ENCODE measurements around the gene TSPEAR. TPM values are rescaled to one million over a fixed set of nuclear protein-coding genes. Genes with fewer than 3 reads are reported as not detected.

TSPEAR gene
- polyA plus RNA-seq, 1 of the 3 experiments (the other 2 are of a cell fraction) = 0.08 TPM

DNA sequence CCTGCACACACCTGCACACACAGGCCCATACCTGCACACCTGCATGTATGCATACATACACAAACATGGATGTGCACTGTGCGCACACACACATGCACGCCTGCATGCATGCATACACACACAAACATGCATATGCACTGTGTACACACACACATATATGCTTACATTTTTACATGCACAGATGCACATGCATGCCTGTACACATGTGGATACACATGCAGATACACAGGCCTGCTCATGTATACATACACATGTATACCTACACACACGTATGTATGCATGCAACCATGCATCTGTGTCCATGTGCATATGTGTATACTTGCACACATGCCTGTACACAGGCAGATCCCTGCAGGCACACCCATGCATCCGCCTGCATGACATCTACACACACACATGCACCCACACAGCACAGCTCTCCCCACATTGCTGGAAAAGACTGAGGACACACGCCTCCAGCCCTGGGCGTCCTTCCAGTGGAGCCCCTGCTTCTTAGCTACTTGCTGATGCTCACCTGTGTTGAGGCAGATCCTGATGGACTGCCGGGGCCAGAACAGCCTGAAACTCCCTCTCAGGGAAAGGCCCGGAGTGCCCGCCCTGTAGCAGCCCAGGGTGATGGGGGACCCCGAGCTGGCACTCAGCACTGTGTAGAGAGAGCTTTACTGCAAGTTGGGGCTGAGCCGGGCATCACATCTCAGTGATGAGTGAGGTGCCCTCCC is 200.0 kb downstream of the TSPEAR start (continued):
- TF ChIP-seq, protein P1, sequence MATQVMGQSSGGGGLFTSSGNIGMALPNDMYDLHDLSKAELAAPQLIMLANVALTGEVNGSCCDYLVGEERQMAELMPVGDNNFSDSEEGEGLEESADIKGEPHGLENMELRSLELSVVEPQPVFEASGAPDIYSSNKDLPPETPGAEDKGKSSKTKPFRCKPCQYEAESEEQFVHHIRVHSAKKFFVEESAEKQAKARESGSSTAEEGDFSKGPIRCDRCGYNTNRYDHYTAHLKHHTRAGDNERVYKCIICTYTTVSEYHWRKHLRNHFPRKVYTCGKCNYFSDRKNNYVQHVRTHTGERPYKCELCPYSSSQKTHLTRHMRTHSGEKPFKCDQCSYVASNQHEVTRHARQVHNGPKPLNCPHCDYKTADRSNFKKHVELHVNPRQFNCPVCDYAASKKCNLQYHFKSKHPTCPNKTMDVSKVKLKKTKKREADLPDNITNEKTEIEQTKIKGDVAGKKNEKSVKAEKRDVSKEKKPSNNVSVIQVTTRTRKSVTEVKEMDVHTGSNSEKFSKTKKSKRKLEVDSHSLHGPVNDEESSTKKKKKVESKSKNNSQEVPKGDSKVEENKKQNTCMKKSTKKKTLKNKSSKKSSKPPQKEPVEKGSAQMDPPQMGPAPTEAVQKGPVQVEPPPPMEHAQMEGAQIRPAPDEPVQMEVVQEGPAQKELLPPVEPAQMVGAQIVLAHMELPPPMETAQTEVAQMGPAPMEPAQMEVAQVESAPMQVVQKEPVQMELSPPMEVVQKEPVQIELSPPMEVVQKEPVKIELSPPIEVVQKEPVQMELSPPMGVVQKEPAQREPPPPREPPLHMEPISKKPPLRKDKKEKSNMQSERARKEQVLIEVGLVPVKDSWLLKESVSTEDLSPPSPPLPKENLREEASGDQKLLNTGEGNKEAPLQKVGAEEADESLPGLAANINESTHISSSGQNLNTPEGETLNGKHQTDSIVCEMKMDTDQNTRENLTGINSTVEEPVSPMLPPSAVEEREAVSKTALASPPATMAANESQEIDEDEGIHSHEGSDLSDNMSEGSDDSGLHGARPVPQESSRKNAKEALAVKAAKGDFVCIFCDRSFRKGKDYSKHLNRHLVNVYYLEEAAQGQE (IDR thresholded peaks at IDR 0.05; ENCODE audit: low read depth, low read length) = no peak
- TF ChIP-seq SIN3A (IDR thresholded peaks at IDR 0.05; ENCODE audit: borderline replicate concordance, low read depth, low read length) (no peak), GATA2 (CRISPR knock-in tag; IDR thresholded peaks at IDR 0.05) (no peak), EZH2phosphoT487 (IDR thresholded peaks at IDR 0.05; ENCODE audit: borderline replicate concordance, low read depth) (no peak)

DNA sequence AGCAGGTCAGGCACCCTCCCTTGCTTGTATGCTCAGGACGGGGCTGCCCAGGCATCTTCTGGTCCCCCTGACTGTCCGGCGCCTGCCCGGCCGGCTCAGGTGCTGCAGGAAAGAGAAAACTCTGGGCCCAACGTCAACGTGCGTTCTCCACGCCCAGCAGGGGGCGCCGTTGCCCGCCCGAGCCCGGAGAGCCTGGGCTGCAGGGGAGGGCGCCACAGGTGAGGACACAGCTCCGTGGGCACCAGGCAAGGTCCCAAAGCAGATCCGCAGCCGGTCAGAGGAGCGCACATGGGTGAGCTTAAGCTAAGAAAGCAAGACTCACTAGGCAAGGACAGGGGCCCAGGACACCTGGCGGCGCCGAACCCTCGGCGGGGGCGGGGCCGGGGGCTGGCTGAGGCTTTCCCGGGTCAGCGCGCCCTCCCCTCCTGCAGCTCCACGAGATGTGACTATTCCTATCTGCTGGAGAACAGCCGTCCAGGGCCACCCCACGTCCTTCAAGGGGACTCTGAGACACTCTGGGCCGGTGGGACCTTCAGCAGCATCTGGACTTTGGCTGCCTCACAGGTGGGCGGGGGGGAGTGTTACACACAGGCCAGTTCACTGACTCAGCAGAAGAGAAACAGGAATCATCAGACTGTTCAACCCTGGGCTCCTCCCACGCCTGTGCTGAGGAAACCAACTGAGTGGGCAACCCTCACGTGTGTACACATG is 200.7 kb downstream of the TSPEAR start:
- H4K20me1 ChIP-seq (ENCODE audit: insufficient read depth) = no peaks in the 10 kb centered on the region
- H3F3A ChIP-seq (replicated peaks; ENCODE audit: insufficient read depth) = no peaks in the 10 kb centered on the region
- H3K36me3 ChIP-seq (replicated peaks in 1 of 2; ENCODE audit: control insufficient read depth in 1 of 2, insufficient read depth in 2 of 2, low read length in 1 of 2) = no peaks in the 10 kb centered on the region
- no peaks in the 10 kb centered on the region for H3K79me2 ChIP-seq (ENCODE audit: insufficient read depth)
- ChIA-PET CTCF (interaction anchor here (0.6 to 3.4 kb wide), 18 partner anchors 8 to 290 kb away, joined by 3 to 31 read pairs (median 4); partner anchors contain the start of genes KRTAP10-12 and UBE2G2), POLR2A (no interaction called here)
- H3K27ac ChIP-seq (ENCODE audit: low read depth in 2 of 2, low read length in 1 of 2) = no peak overlapping the region
- no peak overlapping the region for H2AFZ ChIP-seq (ENCODE audit: low read depth)
- H3K9me3 ChIP-seq = no peaks in the 10 kb centered on the region
- peak overlapping the region in 1 of 2 experiments; percentile 41; a peak in 1 of 4 replicates for H3K4me3 ChIP-seq (ENCODE audit: low read depth in 2 of 2, low read length in 1 of 2)
- H3K27me3 ChIP-seq (ENCODE audit: insufficient read depth) = 0 out of 2 replicates have a peak, but pooled peaks cover 9% of the 10 kb centered on the region
- no peaks in the 10 kb centered on the region; a peak in 1 of 4 replicates for H3K4me1 ChIP-seq (ENCODE audit: control insufficient read depth in 1 of 2, insufficient read depth in 2 of 2, low read depth in 1 of 2, low read length in 1 of 2)
- no peak overlapping the region for H3K9ac ChIP-seq
- H3K9me2 ChIP-seq = no peaks in the 10 kb centered on the region
- TF ChIP-seq EZH2phosphoT487 (IDR thresholded peaks at IDR 0.05; ENCODE audit: borderline replicate concordance, low read depth) (no peak), JUND (IDR thresholded peaks at IDR 0.05) (no peak), RAD21 (IDR thresholded peaks at IDR 0.05; ENCODE audit: low read length) (peak; percentile 60), GABPA (IDR thresholded peaks at IDR 0.05; ENCODE audit: low read depth) (no peak), SMC3 (IDR thresholded peaks at IDR 0.05; ENCODE audit: low read depth, low read length) (peak; percentile 44)
- TF ChIP-seq, protein P2, sequence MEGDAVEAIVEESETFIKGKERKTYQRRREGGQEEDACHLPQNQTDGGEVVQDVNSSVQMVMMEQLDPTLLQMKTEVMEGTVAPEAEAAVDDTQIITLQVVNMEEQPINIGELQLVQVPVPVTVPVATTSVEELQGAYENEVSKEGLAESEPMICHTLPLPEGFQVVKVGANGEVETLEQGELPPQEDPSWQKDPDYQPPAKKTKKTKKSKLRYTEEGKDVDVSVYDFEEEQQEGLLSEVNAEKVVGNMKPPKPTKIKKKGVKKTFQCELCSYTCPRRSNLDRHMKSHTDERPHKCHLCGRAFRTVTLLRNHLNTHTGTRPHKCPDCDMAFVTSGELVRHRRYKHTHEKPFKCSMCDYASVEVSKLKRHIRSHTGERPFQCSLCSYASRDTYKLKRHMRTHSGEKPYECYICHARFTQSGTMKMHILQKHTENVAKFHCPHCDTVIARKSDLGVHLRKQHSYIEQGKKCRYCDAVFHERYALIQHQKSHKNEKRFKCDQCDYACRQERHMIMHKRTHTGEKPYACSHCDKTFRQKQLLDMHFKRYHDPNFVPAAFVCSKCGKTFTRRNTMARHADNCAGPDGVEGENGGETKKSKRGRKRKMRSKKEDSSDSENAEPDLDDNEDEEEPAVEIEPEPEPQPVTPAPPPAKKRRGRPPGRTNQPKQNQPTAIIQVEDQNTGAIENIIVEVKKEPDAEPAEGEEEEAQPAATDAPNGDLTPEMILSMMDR (IDR thresholded peaks at IDR 0.05) = peak; percentile 85
- WGBS (ENCODE audit: low lambda C conversion rate) = 45% methylated on average over 13 of the region's 36 CpGs
- peak overlapping the region; percentile 33 for H3K4me2 ChIP-seq
- peak; percentile 83 for DNase-seq

Measured in SK-N-SH (cell line).